Measurements from ENCODE around the gene NFASC.

Gene NFASC

DNA sequence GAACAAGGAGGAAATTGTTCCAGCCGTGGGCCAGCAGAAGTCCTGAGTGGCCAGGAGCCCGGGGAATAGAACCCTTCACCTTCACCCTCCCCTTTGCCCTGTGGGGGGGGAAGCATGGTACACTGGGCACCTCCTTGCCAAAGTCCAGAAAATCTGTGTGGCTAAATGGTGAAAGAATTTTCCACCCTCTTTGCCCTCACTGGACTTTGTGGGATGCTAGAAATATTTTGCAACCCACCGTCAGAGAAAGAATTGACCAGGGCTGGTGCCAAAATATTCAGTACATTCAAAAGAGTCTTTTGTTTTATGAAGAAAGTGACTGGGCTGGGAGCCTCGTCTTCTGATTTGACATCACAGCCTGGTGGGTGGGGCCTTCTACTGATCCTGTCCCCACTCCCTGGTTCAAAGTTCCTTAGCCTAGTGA lies 14.6 kb downstream of the NFASC start:
- no peak overlapping the region for H3K27ac ChIP-seq

DNA sequence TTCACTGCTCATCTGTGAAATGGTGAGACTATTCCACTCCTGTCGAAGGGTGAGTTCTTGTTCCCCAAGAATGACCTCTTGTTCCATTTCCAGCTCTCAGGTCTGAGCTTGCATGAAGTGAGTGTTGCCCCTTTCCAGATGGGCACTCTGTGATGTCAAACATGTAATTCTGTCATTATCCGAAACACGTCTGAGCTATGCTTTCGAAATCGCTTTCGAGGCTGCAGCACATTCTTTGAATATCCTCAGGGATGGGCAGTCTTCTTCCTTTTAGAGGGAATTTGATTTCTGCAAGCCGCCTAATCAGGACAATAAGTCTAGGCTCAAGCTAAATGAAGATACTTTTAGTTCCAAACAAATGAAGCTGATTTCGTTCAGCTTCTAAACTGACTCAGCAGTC lies 15.1 kb downstream of the NFASC start:
- no peak for DNase-seq (ENCODE audit: low read depth, low spot score)
- no peak overlapping the region for H3K27ac ChIP-seq

More for the DNA sequence above, 14.6 kb downstream of the NFASC start:
- no peak for DNase-seq (ENCODE audit: low read depth, low spot score)

DNA sequence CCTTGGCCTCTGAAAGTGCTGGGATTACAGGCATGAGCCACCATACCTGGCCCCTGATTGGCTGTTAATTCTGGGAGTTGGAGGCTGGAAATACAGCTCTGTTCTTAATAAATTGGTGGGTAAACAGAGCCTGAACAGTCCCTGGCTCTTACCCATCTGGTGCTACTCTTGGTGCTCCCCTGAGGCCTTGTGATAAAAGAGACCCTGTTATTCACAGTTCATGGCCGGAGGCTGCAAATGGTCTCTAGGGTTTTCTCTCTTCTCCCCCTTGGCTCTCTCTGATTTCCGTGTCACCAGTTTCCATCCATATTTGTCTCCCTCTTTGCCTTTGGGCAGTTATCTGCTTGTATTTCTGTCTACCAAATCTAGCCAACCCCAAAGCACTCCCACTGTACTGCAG lies 17.2 kb downstream of the NFASC start:
- DNase-seq (ENCODE audit: low read depth, low spot score): no peak
- H3K27ac ChIP-seq: no peak overlapping the region

DNA sequence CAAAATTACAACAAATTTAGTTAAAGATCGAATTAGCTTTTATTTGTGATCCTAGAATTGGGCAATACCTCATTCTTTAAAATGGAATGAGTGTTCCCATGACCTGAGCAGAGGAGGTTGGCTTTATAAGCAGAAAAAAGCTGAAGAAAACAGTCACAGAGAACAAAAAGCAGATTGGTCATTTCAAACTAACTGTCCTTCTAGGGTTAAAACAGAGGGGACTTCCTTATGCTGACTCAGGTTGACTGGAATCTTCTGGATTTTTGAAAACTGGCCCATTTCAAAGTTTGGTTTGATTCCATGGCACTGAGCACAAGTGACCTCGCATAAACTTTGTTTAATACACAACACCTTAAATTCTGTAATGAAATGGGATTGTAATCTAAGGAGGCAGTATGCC lies 17.6 kb downstream of the NFASC start:
- no peak overlapping the region for H3K27ac ChIP-seq
- DNase-seq (ENCODE audit: low read depth, low spot score): no peak

DNA sequence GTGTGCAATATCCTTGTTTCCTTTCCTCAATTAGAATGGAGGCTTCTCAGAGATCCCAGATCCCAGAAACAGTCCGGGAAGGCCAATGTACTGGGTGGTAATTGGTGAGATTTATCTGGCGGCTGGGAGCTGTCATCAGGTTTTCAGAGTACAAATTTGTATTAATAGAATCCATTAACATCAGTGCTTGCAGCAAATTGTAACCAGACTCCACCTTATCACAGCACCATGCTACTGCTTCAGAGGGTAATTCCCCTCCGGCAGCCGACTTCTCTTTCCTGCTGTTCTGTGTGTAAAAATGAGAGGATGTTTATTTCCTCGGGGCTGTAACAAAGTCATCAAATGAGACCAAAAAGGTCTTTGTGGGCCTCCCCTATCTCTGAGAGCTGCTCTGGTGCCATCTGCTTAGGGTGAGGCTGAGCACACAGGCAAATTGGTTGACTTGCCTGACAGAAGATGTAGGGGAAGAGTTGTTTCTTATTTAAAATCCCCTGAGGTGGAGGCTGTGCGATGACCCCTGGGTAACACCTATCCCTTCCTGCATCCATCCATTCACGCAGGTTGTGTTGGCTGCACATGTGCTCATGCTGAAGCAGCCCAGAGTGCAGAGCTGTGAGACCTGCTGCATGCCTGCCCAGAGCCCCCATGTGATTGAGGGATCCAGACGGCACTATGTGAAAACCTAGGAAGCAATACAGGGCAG lies 19.2 kb downstream of the NFASC start:
- no peak overlapping the region for H3K27ac ChIP-seq
- DNase-seq (ENCODE audit: low read depth, low spot score): no peak

DNA sequence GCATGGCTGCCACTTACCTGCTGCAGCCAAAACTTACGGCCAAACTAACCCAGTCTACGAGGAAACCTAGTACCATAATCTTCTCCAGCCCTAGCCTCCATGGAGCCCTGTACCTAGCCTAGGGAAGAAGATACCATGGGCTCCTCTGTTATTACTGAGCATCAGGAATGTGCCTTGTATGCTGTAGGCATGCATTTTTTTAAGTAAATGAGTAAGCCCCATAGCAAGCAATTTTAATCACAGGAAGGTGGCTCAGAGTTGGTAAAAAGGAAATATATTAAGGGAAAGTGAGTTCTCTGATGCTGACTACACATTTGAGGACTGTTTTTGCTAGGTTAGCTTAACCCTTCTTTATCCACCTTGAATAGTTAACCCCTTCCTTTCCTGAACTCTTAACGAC lies 21.2 kb downstream of the NFASC start:
- H3K27ac ChIP-seq: no peak overlapping the region
- no peak for DNase-seq (ENCODE audit: low read depth, low spot score)

DNA sequence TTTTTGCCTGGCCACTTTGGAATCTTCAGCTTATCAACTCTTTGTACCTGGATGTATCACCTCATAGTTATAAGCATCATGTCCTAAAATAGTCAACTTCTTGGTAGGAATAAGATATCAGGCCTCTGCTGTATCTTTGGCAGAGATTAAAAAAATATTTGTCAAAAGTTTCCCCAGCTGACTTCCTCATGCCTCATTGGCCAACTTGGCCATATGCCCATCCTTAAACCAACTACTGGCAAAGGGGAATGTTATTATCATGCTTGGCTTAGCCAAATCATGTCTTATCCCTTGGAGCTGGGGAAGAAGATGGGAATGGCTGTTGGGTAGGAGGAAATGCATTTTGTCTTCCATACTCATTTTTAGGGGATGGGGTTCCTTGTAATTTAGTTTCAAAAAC lies 23.4 kb downstream of the NFASC start:
- DNase-seq (ENCODE audit: low read depth, low spot score): no peak

DNA sequence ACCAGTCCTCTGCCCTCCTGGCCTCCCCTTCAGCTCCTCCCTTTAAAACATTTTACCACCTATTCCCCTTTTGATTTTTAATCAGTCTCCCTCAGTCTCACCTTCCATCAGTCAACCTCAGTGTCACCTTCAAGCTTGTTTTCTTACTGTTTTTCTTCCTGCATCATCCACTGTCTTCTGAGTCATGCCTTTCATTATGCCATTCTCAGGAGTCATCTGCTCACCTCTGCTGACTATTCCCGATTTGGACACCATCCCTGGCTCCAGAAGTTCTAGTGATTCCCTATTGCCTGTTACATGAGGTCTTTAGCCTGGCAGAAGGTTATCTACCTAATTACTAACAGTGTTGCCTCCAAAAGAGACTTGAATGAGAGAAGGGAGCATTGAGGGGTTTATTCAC lies 23.9 kb downstream of the NFASC start:
- no peak overlapping the region for H3K27ac ChIP-seq
- no peak for DNase-seq (ENCODE audit: low read depth, low spot score)

More for the DNA sequence above, 23.4 kb downstream of the NFASC start:
- no peak overlapping the region for H3K27ac ChIP-seq

DNA sequence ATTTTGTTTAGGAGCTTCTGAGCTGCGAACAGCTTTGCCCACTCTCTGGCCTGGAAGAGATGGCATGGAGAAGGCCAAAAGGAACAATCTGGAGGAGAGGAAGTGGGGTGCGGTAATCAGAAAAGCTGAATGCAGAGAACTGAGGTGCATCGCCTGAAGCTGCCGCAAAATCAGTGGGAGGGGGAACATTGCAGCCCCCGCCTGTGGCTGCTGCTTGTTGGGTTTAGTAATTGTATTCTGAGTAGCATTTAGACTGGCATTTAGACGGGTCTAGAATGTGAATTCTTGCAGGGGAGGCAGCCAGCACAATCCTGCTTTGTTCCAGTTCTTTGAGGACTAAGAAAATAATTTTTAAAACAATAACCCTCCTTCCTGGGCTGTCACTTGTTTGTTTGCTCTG lies 25.4 kb downstream of the NFASC start:
- DNase-seq (ENCODE audit: low read depth, low spot score): no peak
- H3K27ac ChIP-seq: no peak overlapping the region

DNA sequence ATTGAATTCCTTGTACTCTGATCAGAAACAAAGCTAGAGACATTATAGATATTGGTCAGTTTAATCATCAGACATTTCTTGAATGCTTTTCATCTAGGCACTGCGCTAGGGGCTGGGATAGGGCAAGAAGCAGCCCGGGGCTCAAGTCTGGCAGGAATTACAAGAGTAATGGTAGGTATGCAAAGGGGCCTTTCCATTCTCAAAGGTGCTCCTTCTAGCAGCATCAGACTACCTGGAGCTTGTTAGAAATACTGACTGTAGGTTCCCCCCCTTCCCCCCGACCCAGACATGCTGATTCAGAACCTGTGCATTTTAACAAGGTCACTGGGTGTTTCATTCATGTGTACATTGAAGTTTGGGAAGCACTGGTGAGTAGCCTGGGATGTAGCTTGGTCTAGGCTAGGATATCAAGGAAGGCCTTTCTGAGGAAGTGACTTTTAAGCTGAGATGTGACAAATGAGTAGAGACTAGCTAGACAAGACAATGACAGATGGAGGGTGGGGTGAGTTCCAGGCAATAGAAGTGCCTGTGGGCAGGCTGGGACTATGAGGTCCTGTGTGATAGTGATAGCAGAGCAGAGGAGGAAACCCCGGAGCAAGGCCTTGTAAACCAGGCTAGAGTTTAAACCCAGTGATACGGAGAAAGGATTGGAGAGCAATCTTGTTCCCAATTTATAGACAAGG lies 26.3 kb downstream of the NFASC start:
- no peak for DNase-seq (ENCODE audit: low read depth, low spot score)
- no peak overlapping the region for H3K27ac ChIP-seq

DNA sequence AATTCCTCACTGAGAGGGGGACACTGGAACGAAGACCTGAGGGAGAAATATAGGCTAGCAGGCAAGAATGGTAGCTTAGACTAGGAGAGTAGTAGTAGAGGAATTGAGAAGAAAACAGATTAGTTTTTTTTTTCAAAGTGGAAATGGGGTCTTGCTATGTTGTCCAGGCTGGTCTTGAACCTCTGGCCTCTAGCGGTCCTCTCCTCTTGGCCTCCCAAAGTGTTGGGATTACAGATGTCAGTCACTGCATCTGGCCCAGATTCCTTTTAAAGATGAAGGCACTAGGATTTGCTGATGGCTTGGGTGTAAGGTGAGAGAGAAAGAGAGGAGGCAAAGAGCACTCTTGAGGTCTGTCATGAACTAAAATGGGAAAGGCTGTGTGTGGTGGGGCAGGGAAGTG lies 30.1 kb downstream of the NFASC start:
- H3K27ac ChIP-seq: no peak overlapping the region
- no peak for DNase-seq (ENCODE audit: low read depth, low spot score)

DNA sequence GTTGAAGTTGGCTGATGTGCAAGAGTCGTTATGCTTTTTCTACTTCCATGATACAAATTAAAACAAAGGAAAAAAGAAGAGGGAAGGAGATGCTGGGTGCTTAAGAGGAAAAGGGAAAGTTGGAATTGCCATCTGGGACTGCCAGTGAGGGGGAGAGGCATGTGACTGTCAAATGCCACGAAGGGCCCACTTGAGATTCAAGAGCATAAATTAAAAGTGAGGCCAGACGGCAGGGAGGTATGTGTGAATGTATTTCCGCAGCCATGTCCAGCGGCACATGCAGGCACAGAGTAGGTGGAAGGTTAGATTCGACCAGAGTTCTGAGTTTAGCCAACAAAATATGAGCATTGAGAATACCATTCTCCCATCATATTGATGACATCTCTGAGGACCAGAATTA lies 32.0 kb downstream of the NFASC start:
- no peak for DNase-seq (ENCODE audit: low read depth, low spot score)

DNA sequence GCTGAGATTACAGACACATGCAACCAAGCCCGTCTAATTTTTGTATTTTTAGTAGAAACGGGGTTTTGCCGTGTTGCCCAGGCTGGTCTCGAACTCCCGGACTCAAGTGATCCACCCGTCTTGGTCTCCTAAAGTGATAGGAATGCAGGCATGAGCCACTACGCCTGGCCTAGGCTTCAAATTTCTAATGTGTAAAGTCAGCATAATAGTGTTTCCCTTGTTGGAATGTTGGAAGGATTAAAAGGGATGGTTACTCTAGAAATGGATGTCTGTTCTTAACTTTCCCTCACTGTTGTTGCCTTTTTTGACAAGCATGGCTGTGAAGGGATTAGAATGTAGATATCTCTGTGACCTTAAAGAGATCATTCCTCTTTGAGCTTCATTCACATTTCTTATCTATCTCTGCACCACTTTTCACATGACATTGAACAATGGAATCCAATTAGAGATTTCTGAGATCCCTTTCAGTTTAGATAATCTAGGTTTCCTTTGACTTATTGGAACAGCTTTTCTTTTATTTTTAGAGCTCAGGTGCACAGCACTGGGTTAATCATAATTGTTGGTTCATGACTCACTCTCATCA lies 33.7 kb downstream of the NFASC start:
- no peak overlapping the region for H3K27ac ChIP-seq
- no peak for DNase-seq (ENCODE audit: low read depth, low spot score)

More for the DNA sequence above, 32.0 kb downstream of the NFASC start:
- no peak overlapping the region for H3K27ac ChIP-seq

DNA sequence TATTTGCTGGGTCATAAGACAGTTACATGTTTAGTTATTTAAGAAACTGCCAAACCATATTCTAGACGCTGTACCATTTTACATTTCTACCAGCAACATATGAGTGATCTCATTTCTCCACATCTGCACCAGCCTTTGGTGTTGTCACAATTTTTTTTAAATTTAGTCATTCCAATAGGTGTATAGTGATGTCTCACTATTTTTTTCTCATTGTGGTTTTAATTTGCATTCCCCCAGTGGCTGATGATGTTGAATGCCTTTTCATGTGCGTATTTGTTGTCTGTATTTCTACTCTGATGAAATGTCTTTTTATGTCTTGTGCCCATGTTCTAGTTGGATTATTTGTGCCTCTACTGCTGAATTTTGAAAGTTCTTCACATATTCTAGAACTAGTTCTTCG lies 38.4 kb downstream of the NFASC start:
- no peak for DNase-seq (ENCODE audit: low read depth, low spot score)
- H3K27ac ChIP-seq: no peak overlapping the region

DNA sequence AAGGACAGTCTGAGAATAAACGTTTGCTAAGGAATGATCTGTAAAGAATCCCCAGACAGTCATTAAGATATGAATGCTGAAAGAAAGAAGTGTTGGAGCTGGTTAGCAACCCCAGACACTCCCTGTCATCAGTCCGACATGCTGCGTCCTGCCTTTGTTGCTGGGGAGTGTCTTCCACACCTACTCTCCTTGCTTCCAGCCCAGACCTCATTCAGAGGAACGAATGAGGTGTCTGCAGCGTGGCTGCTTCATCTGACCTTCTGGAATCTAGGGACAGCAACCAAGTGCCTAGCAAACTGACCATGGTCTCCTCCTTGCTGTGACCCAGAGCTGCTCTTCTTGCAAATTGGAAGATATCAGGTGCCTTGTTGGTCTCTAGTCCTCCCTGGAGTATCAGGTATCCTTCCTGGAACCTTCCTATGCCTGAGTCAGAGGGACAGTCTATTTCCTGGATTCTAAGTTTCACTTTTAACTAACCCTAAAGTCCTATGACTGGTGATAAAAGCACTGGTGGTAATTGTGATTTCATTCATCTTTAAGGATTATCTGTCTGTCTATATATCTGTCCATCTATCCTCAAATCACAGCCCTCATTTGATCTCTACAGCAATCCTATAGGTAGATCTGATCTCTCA lies 45.3 kb downstream of the NFASC start:
- peak overlapping the region; percentile 63 for H3K27ac ChIP-seq
- peak; percentile 64 for DNase-seq (ENCODE audit: low read depth, low spot score)

DNA sequence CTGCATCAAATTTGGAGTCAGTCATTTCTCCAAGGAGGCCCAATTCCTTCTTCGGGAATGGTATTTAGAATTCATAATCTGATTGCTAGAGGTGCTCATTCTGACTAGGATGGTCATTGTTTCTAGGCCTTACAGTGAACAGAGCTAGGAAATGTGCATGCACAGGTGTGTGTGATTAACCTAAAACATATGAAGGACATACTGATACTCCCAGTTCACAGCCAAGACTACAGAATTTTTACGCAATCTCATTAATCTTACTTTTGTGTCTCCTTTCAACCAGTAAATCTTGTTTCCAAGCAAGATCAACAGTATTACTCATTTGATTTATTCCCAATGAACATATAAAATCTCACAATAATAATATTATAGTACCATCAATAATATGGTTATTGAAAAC lies 47.1 kb downstream of the NFASC start:
- DNase-seq (ENCODE audit: low read depth, low spot score): no peak
- no peak overlapping the region for H3K27ac ChIP-seq

DNA sequence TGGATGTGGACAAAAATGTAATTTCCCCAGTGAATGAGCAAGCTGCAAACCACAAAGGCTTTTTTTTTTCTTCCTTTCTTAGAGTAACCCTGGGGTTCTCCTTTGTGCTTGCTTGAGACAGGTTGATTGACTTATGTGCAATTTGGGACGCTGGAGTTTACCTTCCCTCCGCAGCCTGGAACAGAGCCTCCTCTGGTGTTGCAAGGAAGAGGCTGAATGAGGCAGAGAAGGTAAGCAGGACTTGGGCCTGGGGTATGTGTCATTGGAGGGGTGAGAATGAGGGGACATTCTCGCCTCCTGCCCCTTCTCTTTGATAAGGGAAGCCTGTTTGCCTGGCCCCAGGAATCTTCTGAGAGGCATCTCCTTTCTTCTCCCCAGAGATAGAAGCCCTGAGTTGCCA lies 49.8 kb downstream of the NFASC start:
- no peak overlapping the region for H3K27ac ChIP-seq
- DNase-seq (ENCODE audit: low read depth, low spot score): no peak

DNA sequence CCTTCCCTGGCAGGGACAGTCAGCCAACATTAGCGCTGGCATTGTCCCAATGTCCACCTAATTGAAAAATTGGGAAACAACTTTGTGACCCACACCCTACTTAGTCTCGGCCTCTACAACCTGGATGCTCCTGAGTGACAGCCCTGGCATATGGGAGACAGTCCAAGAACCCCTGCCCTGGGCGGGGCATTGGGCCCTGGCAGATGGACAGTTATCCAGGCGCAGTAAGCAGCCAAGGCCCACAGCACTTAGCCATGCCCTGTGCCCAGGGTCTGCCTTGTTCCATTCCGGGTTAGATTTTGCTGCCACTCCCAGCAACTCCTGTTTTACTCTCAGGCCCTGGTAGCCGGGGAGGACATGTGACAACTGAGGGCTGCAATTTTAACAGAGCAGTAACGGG lies 50.3 kb downstream of the NFASC start:
- H3K27ac ChIP-seq: no peak overlapping the region
- no peak for DNase-seq (ENCODE audit: low read depth, low spot score)

DNA sequence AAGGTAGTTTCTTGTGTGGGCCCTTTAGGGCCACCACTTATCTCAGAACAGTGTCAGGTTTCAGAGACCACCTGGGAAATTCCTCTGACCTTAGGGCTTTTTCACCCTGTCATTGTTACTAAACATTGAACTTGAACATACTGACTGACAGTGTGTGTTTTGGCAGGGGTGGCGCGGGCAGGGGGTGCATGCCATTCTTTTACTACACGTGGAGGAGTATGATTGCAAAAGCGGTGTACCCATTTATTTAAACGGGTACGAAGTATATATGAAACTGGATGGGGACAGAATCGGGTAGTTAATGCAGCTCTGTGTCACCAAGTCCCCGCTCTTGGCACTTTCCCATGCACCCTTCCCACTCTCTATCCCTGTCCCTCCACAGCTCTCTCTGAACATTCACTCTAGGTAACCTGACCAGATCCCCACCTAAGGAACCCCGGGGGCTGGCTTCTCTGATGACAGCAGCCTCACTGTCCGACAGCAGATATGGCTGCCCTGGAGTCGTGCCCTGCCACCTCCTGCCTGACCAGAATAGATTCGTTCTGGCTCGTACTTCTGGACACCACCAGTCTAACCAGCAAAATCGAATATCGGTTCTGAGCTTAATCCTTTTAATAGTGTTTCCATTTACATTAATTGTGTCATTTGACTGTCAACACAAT lies 51.3 kb downstream of the NFASC start:
- H3K27ac ChIP-seq: no peak overlapping the region
- DNase-seq (ENCODE audit: low read depth, low spot score): no peak

DNA sequence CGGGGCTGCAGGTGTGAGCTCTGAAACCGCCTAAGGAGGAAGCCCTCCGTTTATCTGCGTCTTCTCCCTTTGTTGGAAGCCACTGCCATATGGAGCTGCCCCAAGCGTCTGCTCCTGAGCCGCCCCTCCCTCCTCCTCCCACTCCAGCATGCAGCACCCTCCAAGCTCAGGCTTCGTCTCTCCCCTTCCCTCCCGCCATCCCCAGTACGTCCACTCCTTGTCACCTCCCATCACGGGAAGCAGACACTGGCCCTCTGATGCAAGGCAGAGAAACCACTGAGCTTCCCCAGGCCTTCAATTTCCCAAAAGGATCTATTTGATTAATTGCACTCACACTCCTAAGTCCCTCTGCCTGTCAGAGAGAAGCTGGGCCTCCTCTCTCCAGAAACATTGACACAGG lies 52.5 kb downstream of the NFASC start:
- H3K27ac ChIP-seq: no peak overlapping the region
- DNase-seq (ENCODE audit: low read depth, low spot score): no peak

DNA sequence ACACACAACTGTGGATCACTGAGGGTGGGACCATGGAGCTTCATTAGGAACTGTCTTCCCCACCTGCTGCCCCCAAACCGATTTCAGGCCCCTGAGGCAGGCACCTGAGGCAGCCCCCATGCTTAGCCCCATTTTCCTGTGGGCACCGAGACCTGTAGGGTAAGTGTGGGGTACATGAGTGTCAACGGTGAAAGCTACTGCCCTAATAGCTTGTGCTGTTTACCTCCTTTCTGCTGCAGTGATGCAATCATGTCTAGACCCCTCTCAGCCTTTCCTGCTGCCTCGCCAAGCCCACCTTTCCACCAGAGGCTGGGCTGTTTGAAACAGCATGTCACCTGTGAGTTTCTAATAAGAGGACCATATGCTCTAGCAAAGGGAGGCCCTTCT lies 53.0 kb downstream of the NFASC start:
- no peak for DNase-seq (ENCODE audit: low read depth, low spot score)
- no peak overlapping the region for H3K27ac ChIP-seq
